NCI-H748 treated with DMSO at 0.1 percent for 48 hours (cell line): Measurements from ENCODE around the gene GAB1.
A peak's percentile ranks its signal among the peaks of the same experiment; 100 is the strongest.
"Not testable (repeated sequence)": the region's sequence is repeated elsewhere in the genome, so short reads cannot be mapped to it uniquely, and the experiment has no call there.

Source experiments
- DNase-seq: peaks from one replicate; lab custom pipeline; 2025; lab: John Stamatoyannopoulos, UW

The GAB1 gene

DNA sequence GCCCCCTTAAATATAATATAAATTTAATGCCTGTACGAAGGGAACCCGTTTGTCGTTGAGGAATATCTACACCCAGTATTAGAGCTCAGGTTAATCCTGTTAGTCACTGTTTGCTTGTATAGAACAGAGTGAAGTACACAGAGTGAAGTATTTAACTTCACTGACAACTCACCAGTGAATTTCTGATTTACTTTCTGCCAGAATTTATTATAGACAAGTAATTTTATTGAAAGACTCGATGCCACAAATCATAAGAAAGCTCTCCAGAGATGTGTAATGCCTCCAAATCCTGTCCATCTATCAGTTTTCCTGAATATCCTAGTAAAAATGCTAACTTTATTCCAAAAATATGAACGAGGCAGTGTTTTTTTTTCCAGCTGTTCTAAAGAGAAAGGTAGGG is 1.6 kb downstream of the GAB1 start:
- DNase-seq, result no peak

DNA sequence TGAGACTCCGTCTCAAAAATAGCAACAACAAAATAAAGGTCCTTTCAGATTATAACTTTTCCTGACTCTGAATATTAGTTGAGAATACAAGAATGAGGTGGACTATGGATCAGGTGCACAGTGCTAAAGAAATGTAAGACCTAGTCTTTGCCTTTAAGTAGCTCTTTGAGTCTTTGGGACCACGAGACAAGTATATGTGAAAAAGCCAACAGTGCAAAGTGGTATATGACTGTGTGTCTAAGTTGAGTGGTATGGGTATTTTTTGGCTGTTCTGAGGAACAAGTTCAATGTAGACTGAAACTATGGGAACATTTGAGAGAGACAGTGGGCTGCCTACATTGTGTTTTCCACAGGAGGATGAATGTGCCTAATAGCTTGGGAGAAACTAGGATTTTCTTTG is 2.8 kb downstream of the GAB1 start:
- DNase-seq, result no peak

DNA sequence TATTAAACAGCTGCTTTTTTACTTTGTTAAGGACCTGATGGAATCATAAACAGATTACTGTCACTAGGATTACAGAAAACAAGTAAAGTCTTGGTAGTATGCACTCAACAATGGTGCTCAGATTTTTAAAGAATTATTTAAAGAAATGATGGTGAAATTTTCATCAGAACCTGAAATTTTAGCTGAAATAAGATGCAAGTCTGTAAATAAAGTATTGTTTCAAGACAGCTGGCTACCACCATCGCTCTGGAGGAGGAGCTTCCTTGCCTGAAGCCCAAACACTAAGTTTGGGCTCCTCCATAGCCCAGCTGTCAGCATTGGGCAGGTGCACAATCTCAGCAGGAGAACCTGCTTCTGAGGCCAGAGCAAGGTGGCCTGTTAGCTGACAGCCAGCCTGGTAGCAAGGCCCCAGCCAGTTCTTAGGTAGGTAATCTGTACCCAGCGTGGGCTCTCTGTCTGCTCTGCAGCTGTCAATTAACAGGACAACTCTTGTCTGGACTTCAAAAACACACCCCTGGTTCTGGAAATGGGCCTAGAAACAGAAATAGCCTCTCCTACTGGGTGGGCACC is 4.6 kb downstream of the GAB1 start:
- no peak for DNase-seq

DNA sequence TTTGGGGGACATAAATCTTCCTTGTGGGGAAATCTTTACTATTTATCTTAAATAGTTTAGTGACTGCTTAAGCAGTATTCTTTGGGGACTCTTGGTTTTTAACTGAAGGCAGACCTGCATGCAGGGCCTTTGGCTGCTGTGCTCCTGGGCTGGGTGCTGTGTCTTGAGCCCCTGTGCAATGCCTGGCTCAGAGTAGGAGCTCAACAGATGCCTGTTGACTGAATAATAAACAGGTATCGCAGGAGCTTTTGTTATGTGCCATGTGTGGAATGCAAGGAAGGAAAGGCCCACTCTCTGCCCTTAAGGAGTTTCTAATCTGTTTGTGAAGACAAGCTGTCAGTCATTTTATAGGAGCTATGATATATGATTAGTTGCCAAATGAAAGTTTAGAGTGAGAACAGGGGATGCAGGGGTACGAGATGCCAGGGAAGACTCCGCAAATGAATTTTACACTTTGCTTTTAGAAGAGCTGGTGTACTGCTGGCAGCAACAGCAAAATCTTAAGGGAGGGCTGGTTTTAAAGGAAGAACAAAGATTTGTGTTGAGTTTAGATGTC is 6.7 kb downstream of the GAB1 start:
- DNase-seq, result no peak

DNA sequence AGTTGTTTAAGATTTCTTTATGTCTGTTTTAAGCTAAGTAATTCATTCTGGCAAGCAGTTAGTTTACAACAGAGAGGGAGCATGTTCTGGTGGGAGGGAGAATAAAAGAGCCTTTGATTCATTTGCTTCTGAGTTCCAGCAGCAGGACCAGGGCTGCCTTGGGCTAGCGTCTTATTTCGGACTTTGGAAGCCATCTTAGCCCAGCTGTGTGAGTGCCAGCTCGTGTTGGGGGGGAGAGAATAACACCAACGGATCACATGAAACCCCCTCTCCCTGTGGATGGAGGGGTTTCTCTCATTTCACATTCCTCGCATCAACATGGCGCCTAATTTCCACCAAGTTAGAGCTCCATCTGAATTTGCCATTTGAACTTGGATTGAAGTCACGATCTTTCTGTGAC is 7.4 kb downstream of the GAB1 start:
- DNase-seq, result no peak

DNA sequence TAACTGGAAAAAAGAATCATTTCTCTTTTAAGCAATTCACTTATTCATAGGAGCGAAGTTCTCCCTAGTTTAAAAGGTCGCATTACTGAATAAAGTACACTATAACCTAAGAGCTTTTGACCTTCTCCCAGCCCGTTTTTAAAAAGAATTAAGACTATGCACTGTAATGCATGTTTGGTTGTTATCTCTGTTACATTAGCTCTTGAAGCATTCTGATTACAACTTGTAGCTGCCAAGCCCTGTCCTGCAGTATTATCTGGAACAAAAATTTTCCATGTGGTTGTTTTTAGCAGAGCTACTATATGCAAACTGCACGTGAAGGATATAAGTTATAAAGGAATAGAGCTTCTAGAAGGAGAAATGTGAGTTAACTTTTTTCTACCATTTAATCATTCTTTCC is 8.1 kb downstream of the GAB1 start:
- DNase-seq, result no peak

DNA sequence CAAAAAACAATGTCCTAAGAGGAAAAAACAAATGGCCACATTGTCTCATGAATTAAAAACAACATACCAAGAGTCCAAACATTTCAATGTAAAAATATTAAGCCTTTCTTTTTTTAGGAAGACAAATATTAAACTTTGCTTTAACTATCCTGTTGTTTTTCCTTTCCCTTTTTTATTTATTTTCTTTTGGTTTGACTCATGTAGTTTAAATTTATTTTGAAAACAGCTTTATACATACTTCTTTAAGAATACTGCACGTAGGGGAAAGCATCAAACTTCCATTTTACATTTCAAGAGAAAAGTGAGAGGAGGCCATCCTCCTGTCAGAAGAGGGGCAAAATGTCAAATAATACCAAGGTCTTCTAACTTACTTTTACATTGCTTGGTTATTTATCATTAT is 8.7 kb downstream of the GAB1 start:
- DNase-seq, result no peak

DNA sequence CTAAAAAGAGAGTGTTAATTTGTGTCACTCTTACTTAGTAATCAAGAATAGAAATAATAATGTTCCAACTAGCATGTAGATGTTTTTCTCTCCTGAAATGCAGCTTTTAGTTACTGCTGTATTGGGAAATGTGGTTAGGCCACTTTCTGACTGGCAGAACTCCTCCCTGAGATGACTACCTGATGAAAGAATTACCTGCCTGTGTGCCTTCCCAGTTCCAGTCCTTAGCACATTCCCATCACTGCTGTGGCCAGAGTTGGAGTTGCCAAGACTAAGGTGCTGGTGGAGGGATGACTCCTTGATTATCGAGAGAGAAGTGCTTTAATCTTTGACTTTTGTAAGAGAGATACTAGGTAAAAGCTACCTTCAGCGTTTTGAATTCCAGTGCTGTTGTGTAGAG is 9.5 kb downstream of the GAB1 start:
- DNase-seq, result no peak

DNA sequence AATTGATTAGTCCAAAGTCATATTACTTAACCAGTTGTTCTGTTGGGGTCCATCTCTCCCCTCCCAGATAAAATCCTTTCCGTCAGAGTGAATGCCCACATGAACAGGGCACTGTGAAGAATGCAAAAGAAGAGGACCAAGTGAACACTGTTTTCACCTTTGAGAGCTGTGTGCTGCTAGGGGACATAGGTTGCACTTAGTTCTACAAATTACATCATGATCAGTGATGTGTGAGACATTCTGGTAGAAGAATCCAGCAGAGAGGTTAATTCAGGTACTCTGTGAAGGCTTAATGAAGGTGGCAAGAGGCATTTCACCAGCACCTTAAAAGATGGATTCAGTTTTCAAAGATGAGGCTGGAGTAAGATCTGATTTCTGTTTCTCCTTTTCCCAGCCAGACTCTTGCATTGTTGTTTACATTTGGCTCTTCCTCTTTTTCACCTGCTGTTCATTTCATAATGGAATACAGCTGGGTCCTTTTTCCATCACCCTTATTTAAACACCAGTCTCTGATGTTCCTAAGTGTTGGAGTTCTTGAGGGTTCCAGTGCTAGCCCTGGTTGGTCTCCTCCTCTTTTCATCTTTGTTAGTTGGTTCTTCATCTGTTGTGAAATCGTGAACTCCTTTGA is 10.9 kb downstream of the GAB1 start:
- DNase-seq, result no peak

DNA sequence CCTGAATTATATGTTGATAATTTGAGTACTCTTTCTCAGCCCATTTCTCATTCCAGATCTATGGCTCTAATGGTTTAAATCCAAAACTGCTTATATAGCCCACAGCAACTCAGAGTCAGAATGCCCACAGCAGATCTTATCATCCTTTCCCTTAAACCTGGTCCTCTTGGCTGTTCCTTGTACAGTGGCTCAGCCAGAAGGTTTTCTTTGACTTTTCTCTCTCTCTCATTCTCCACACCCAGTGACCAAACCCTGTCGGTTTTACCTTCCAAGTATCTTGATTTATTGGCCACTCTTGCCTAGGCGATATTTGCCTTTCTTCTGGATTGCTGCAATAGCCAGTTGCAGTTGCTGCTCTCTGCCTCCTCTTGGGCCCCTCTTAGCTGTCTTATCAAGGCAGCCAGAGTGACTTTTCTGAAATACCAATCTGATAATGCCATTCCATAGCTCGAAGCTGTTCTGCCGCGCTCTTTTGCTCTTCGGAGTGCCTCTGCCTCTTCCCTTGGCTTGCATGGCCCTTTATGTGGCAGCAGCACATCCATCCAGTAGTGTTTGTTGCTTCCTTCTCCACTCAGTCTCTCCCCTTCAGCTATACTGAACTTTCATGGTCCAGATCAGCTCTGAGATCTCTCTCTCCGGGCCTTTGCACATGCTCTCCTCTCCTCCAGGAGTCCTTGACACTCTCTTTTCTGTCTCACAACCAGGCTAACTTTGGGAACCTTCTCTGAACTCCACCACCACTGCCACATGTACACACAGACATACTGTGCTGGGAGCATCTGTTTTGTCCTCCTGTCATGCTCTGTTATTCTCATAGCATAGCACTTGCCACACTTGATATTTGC is 11.8 kb downstream of the GAB1 start:
- no peak for DNase-seq

DNA sequence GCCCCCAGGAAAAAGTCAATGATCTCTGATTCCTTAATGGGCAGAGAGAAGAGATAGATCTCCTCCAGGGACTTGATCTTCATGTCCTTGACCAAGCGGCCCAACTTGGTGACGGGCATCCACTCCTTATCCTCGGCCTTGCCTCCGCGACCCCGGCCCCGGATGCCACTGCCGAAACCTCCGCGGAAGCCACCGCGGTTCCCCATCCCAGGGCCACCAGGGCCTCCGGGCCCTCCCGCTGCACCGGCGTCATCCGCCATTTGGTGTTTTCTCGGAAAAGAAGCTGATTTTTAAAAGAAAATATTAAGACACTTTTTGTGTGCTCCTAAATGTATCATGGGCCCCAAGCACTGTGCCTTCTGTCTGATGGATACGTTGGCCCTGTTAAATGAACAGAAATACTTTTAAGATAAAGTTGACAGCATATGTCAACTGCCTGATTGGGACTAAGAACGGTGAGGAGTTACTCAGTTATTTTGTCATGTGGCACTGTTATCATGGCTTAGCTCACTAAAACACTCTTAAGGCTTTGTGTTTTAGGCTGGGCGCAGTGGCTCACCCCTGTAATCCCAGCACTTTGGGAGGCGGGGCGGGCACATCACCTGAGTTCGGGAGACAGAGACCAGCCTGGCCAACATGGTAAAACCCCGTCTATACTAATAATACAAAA is 13.3 kb downstream of the GAB1 start:
- not testable (repeated sequence) for DNase-seq

DNA sequence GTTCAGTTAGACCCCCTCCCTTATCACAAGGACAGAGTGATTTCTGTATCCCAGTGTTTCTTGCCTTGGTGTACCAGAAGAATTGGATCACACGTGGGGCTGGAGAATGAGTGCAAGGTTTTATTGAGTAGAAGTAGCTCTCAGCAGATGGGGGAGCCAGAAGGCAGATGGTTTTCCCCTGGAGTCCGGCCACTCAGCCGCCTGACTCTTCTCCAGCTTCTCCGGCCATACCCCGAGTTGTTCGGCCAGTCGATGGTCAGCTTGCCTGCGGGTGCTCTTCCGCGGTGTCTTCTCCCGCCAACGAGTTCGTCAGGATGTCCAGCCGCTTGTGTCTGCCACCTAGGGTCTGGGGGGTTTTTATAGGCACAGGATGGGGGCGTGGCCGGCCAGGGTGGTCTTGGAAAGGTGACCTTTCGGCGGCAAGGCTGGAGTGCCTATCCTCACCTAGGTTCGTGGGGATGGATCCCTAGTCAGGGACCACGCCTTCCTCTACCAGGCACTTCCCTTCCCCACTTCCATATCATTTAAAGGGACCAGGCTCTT is 14.5 kb downstream of the GAB1 start:
- DNase-seq, result no peak

DNA sequence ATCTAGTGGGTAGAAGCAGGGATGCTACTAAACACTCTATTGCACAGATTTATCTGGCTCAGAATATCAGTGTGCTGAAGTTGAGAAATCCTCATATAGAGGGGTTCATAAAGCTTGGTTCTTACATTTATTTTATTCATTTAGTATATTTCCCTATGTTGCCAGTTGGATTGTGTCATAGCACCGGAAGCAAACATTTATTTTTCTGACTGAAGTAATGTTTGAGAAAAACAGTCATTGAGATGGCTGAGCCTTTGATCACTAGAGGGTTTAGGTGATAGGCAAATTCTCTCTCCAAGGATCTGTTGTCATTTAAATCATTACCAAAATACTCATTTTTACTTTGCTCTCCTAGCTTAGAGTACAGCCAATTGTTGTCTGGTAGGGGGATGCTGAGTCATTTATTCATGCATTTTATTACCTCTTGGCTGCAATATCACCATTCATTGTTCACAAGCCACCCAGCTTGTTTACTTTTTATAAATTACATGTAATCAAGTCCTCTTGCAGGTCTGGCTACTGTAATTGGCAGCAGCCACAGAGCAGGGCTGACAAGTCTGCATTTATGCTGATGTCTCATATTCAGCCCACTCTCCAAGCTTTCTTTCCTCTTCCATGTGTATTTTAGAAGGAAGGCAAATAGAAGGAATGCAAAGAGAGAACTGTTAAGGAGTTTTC is 15.2 kb downstream of the GAB1 start:
- peak; percentile 85 for DNase-seq

DNA sequence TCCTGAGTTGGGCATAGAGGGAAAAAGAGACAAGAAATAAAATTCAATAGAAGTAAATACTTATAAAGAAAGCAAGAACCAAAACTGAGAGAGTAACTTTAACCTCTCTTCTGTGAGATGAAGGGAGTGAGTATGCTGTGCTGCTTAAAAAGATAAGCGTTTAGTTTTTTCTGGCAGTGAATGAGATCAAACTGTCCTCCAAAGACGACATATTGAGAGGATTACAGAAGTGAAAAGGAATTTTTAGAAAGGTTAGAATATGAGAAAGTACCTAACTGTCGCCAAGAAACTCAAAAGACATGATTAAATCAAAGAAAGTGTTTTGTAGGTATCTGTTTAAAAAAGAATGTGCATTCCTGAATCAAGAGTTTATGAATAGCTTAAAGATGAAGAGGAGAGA is 16.0 kb downstream of the GAB1 start:
- DNase-seq, result no peak

DNA sequence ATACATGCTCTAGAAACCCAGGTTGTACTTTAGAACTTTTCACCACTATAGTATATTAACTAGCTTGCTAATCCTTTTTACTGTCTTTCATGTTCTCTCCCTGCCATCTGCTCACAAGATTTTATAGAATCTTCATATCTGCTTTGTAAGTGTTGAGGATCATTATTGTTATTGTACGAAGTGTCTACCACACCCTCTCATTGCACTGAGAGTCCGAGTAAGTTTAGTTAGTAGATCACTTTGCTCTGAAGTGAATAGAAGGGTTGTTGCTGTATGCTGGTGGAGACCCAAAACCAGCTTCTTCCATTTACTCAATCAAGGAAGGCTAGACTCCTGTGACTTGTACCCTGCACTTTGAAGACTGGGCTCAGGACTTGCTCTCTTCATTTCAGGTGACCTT is 17.1 kb downstream of the GAB1 start:
- DNase-seq, result no peak

DNA sequence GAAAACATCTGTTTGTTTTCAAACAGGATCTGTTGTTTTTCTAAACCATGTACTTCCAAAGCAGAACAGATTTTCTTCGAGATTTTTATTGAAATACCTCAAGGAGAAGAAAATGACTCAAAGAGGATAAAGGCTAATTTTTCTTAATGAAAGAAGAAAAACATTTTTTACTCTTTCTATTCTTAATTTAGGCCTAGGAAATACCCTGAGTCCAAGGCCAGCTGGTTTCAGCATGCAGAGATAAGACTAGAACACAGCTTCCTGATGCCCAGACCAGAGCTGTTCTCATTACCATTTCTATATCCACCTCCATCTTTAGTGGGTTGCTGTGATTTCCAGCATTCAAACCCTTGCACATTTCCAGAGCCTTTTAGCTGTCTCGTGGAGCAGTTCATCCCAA is 18.3 kb downstream of the GAB1 start:
- DNase-seq, result no peak

DNA sequence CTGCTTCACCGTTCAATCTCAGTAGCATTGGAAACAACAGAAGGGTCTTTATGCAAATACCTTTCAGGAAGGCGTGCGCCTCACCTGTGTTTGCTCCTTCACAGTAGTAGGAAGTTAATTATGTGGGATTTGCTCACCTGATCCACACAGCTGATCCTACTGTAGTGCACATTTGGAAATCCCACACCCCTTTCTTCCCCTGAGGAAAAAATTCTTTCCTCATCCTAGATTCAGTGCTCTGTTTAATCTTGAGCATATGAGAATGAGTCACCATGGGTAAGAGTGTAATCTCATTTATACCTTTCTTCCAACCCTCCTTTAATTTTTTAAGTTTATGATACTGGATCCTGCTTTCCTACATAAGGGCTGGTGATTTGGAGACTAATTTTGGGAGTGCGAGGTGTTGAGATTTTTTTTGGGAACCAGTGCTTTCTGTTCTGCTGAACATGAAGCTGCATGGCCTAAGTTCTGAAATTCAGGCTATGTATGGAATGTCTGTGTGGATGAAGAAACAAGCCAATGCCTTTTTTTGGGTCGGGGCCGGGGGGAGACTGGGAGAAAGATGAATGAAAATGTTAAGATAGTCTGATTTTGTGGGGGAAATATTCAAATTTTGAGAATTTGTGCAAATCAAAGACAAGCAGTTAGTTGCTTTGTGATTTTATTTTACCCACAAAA is 19.0 kb downstream of the GAB1 start:
- DNase-seq, result no peak

DNA sequence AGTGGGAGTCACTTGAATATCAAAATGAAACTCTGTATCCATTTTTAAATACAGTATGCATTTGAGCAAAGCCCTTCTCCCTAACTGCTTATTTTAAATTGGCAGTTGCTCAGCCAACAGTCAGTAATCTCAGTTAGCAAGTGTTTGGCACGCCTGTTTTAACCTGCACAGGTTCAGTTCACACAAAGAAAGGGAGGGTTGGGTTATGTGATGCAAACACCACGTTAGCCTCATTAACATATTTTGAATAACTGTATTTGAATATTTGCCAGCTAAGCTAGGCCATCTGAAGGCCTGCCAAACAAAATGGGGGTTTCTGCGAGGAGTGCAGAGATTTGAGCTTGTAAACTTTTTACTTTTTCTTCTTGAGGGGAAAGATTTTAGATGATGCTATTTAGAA is 19.8 kb downstream of the GAB1 start:
- DNase-seq, result no peak

DNA sequence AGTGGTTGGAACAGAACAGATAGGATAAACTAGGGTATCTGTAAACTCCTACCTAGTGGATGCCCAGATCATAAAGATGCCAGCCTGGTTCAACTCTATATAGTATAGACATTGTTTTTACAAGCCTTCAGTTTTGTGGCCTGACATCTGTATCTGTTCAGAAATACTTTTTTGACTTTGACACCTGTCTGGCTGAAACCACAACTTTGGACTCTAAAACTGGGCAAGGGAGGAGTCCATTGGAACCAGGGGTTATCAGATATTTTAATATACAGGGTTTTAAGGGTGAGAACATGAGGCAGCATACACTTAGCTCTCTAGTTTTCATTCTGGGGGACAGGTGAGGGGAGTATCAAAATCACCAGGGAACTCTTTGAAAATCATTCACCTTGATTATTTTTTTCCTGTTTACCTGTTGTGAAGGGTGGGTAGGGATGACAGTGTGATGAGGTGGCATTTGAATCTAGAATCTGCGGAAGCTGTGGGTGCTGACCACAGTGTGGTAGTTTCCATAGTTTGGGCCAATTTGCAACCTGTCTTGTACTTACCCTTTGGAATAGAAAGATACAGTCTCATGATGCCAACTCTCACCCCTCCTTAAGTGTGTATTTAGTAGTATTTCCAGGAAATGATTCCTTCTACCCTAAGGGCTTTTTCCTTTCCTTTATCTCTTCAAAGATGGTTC is 20.6 kb downstream of the GAB1 start:
- DNase-seq, result no peak

DNA sequence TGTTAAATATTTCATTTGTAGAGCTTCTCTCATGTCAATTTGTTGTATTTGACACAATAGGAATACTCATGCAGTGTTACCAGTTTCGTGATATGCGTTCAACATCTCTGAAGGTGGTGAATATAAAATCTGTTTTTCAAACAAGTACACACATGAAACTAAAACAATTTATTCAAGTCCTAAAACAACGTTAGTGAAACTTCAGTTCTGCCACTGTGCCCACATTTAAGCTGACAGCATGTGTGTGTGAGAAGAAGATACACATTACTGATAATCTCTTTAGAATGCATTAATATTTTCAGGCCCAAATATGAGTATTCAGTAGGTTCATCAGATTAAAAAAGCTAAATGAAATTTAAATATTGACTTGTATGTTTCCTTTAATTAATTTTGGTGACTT is 21.7 kb downstream of the GAB1 start:
- no peak for DNase-seq
